BE2C (cell line): ENCODE results near the gene DSPP.

Experiments used
- DNase-seq: peaks from one replicate; pipeline ENCODE4 v3.0.0-alpha.2; 2020
- H3K27me3 ChIP-seq: fragments of 250-450 bp; sonication (Bioruptor Pico); 2 replicates; pipeline ENCODE4 v1.5.1; 2020; ENCODE audit warnings: mild to moderate bottlenecking
- H3K36me3 ChIP-seq: fragments of 250-450 bp; sonication (Bioruptor Pico); 2 replicates; pipeline ENCODE4 v1.5.1; 2020; ENCODE audit warnings: mild to moderate bottlenecking
- H3K4me1 ChIP-seq: fragments of 250-450 bp; sonication (Bioruptor Pico); 2 replicates; pipeline ENCODE4 v1.5.1; 2020
- H3K4me3 ChIP-seq: 2 replicates; pipeline ENCODE4 v1.5.1; 2011; ENCODE audit warnings: low read depth, low read length
- H3K9me3 ChIP-seq: fragments of 250-450 bp; sonication (Bioruptor Pico); 2 replicates; pipeline ENCODE4 v1.5.1; 2020
- TF ChIP-seq, protein P1 (sequence below): IDR thresholded peaks from 2 replicates; pipeline ENCODE4 v1.5.1; 2012; ENCODE audit warnings: mild to moderate bottlenecking, low read depth, low read length

Gene DSPP

DNA sequence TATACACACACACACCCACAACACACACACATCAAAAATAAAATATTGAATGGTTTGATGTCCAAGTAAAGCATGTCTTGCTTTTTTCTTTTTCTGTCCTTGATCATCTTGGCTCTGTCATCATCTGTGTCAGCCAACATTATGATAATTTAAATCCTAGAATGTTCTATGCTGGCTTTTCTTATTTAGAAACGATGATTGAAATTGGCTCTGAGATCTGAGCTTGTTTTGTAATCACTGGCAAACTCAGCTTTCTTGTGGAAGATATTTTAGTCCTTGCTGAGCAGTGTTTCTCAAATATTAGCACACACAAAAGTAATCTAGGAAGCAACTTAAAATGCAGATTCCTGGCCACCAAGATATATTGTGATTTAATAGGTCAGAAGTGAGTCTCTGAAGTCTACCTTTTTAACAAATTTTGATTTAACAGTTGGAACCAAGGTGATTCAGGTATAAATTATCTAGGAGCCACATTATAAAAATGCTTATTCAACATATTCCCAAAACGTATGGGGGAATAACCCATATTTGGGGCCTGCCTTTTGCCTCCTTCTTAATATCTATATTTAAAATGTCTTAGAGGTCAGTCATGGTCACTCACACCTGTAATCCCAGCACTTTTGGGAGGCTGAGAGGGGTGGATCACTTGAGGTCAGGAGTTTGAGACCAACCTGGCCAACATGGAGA lies 24.0 kb upstream of the DSPP start:
- no peaks in the 10 kb centered on the region for H3K36me3 ChIP-seq
- H3K4me3 ChIP-seq: no peak overlapping the region
- H3K27me3 ChIP-seq: no peaks in the 10 kb centered on the region
- DNase-seq: no peak
- H3K9me3 ChIP-seq: no peaks in the 10 kb centered on the region
- H3K4me1 ChIP-seq: peaks cover under 1% of the 10 kb centered on the region; the same call in 1 of the 2 replicates
- TF ChIP-seq, protein P1, sequence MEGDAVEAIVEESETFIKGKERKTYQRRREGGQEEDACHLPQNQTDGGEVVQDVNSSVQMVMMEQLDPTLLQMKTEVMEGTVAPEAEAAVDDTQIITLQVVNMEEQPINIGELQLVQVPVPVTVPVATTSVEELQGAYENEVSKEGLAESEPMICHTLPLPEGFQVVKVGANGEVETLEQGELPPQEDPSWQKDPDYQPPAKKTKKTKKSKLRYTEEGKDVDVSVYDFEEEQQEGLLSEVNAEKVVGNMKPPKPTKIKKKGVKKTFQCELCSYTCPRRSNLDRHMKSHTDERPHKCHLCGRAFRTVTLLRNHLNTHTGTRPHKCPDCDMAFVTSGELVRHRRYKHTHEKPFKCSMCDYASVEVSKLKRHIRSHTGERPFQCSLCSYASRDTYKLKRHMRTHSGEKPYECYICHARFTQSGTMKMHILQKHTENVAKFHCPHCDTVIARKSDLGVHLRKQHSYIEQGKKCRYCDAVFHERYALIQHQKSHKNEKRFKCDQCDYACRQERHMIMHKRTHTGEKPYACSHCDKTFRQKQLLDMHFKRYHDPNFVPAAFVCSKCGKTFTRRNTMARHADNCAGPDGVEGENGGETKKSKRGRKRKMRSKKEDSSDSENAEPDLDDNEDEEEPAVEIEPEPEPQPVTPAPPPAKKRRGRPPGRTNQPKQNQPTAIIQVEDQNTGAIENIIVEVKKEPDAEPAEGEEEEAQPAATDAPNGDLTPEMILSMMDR: no peak

DNA sequence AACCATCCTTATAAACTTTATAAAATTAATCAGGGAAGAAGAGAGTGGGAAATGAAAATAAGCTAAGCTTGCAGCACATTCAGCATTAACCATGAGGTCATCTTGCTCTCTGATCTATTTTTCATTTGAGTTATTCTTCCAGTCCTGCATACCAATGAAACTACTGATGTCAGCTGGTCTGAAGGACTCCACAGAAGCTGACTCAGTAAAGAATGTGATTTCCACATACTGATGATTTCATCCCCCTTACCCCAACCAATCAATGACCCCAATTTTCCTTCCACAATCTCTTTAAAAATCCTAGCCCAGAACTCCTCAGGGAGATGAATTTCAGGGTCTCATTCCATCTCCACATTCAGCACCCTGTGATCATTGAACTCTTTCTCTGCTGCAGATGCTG lies 18.8 kb upstream of the DSPP start:
- Histone ChIP-seq H3K4me3 (no peak overlapping the region), H3K4me1 (no peaks in the 10 kb centered on the region), H3K9me3 (no peaks in the 10 kb centered on the region), H3K27me3 (no peaks in the 10 kb centered on the region), H3K36me3 (no peaks in the 10 kb centered on the region)
- no peak for DNase-seq
- TF ChIP-seq, protein P1: no peak

DNA sequence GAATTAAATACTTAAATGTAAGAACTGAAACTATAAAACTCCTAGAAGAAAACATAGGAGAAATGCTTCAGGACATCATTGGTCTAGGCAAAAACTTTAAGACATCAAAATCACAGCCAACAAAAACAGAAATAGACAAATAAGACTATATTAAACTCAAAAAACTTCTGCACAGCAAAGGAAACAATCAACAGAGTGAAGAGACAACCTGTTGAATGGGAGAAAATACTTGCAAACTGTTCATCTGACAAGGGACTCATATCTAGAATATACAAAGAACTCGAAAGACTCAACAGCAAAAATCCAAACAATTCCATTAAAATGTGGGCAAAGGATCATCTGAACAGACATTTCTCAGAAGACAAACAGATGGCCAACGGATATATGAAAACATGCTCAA lies 16.2 kb upstream of the DSPP start:
- Histone ChIP-seq H3K4me3 (no peak overlapping the region), H3K36me3 (no peaks in the 10 kb centered on the region), H3K4me1 (no peaks in the 10 kb centered on the region), H3K27me3 (no peaks in the 10 kb centered on the region), H3K9me3 (no peaks in the 10 kb centered on the region; the same call in 1 of the 2 replicates)
- TF ChIP-seq, protein P1: no peak
- no peak for DNase-seq

DNA sequence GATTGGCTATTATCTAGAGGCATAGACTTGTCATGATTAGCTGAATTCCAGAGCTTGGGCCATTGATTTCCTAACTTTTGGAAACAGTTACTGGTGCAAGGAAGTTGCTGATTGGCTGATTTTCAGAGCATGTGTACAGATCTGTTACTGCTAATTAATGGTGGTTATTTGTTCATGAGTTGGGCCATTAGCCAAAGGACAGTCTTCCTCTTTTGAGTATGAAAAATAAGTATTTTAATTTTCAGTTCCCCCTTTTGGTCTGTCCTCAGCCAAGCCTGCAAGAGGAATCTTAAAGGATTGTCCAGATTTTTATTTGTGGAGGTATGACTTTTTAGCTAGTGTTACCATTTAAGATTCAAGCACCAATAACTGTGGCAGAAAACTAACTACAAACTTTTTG lies 7.0 kb upstream of the DSPP start:
- Histone ChIP-seq H3K36me3 (no peaks in the 10 kb centered on the region), H3K9me3 (no peaks in the 10 kb centered on the region), H3K27me3 (no peaks in the 10 kb centered on the region), H3K4me1 (no peaks in the 10 kb centered on the region), H3K4me3 (no peak overlapping the region)
- no peak for DNase-seq
- TF ChIP-seq, protein P1: no peak

DNA sequence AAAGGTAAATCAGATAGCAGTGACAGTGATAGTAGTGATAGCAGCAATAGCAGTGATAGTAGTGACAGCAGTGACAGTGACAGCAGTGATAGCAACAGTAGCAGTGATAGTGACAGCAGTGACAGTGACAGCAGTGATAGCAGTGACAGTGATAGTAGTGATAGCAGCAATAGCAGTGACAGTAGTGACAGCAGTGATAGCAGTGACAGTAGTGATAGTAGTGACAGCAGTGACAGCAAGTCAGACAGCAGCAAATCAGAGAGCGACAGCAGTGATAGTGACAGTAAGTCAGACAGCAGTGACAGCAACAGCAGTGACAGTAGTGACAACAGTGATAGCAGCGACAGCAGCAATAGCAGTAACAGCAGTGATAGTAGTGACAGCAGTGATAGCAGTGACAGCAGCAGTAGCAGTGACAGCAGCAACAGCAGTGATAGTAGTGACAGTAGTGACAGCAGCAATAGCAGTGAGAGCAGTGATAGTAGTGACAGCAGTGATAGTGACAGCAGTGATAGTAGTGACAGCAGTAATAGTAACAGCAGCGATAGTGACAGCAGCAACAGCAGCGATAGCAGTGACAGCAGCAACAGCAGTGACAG lies 6.1 kb downstream of the DSPP start:
- Histone ChIP-seq H3K9me3 (no peaks in the 10 kb centered on the region; the same call in 1 of the 2 replicates), H3K4me1 (no peaks in the 10 kb centered on the region), H3K27me3 (no peaks in the 10 kb centered on the region; the same call in 1 of the 2 replicates), H3K4me3 (no peak overlapping the region), H3K36me3 (no peaks in the 10 kb centered on the region)
- TF ChIP-seq, protein P1: no peak
- DNase-seq: no peak

DNA sequence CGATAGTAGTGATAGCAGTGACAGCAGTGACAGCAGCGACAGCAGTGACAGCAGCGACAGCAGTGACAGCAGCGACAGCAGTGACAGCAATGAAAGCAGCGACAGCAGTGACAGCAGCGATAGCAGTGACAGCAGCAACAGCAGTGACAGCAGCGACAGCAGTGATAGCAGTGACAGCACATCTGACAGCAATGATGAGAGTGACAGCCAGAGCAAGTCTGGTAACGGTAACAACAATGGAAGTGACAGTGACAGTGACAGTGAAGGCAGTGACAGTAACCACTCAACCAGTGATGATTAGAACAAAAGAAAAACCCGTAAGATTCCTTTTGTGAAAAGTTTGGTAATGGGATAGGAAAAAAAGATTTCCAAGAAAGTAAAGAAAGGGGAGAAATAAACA lies 7.9 kb downstream of the DSPP start:
- H3K4me1 ChIP-seq: no peaks in the 10 kb centered on the region
- H3K36me3 ChIP-seq: no peaks in the 10 kb centered on the region
- no peaks in the 10 kb centered on the region; the same call in 1 of the 2 replicates for H3K9me3 ChIP-seq
- no peak for DNase-seq
- no peak overlapping the region for H3K4me3 ChIP-seq
- TF ChIP-seq, protein P1: no peak
- no peaks in the 10 kb centered on the region; the same call in 1 of the 2 replicates for H3K27me3 ChIP-seq
